Psoas muscle (tissue), 8 donors: ENCODE measurements around the gene GNS. TPM values are rescaled to one million over a fixed set of nuclear protein-coding genes. Genes with fewer than 3 reads are reported as not detected.

Experiments
- ATAC-seq, 4 donors: fragments of 200-7000 bp; cut with Tn5 transposase; one replicate each; pipeline ENCODE4 v1.9.1; 2020; ENCODE audit warnings: moderate library complexity in 3 of 4, mild to moderate bottlenecking in 2 of 4
- DNase-seq, 2 donors: peaks; one replicate each; pipeline ENCODE4 v3.0.0-alpha.2; 2020
- H3K27ac ChIP-seq: fragments of 200-600 bp; one replicate; pipeline ENCODE4 v1.8.0; 2022
- H3K27me3 ChIP-seq, 3 donors: fragments of 200-600 bp in 1 of 3; one replicate each; pipeline versions ENCODE4 v1.6.1 to v1.8.0; 2013 to 2022; ENCODE audit warnings: low read length in 2 of 3, mild to moderate bottlenecking in 2 of 3, moderate library complexity in 1 of 3; ENCODE audit not compliant: insufficient read depth in 3 of 3
- H3K36me3 ChIP-seq, 2 donors: fragments of 200-600 bp in 1 of 2; one replicate each; pipeline versions ENCODE4 v1.6.1 to v1.8.0; 2013 to 2022; ENCODE audit warnings: low read depth in 1 of 2, mild to moderate bottlenecking in 1 of 2, moderate library complexity in 1 of 2; ENCODE audit not compliant: insufficient read depth in 1 of 2
- H3K4me1 ChIP-seq: fragments of 200-600 bp; one replicate; pipeline ENCODE4 v1.8.0; 2022
- H3K4me3 ChIP-seq: fragments of 200-600 bp; one replicate; pipeline ENCODE4 v1.8.0; 2022; ENCODE audit warnings: mild to moderate bottlenecking
- H3K9me3 ChIP-seq: fragments of 200-600 bp; one replicate; pipeline ENCODE4 v1.8.0; 2022
- WGBS, 3 donors: extraction: QIAGEN DNeasy Blood & Tissue Kit; methylation state at CpG; one replicate each; pipeline versions ENCODE4 v1.1.6 to v1.1.7; 2013; 5-methylcytosine and 5-hydroxymethylcytosine counted together
- intact Hi-C, 2 donors: fragments of 100-400 bp; cut with DNase I; formaldehyde crosslinking; loops; one replicate each; pipeline versions ENCODE4 v1.11.0 to v1.14.2; 2022
- polyA plus RNA-seq, 3 donors: library from polyadenylated mRNA; stranded (reverse); fragments of 200-250 nt; gene quantifications; one replicate each; pipeline ENCODE4 v1.2.3, GENCODE V29; 2013
- total RNA-seq, 4 donors: library from RNA; stranded (reverse); fragmentation: NEBNext Ultra II Directional in 2 of 4; extraction: Animal tissue kit (Norgen Biotek cat#: 25700) in 2 of 4; gene quantifications; one replicate each; pipeline versions ENCODE4 v1.2.1 to v1.2.4, GENCODE V29; 2021 to 2023
- TF ChIP-seq, protein P1 (sequence below): fragments of 200-600 bp; IDR thresholded peaks from one replicate; pipeline ENCODE4 v1.8.0; 2022; ENCODE audit warnings: antibody characterized with exemption
- donor health status: healthy with polysubstance abuse.
- donor health status: DM: no; HTN: no; CAD: no; lungs with moderate emphysema.
- donor health status: Bipolar disorder and iron deficiency.
- donor health status: healthy.
- donor health status: DM: yes; HTN: yes; CAD: no.
- donor health status: DM: no; HTN: no; CAD: no.
- donor health status: DM: no; HTN: no; CAD: no.
- donor health status: DM: yes; HTN: yes; CAD: no.

The GNS gene
- total and polyA plus RNA-seq, 7 donors: 18.7 to 55.3 (median 36.5) TPM

DNA sequence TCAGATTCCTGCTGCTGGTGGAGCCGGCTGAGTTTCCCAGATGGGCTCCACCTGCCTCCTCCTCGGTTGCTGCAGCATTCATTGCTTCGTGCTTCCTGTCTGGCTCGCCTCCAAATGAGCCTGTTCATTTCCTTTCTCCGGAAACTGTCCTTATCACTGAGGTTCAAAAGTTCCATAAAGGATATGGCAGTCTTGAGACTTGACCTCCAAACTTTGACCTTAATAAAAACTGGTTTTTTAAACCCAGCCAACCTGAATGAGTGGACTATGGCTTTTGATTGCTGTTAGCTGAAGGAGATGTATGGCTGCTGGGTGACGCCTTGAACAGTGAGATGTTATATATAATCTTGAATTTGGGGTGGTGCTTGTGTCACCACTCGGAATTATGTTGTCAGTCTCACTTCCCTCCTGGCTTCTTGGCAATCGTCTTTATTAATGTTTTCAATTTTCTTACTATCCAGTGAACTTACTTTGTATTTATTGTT, 86.2 kb downstream of the GNS start:
- no peaks in the 10 kb centered on the region for H3K27me3 ChIP-seq
- WGBS, 3 donors: 30 to 36% (median 34%) methylated on average over 8 of the region's 8 CpGs
- H3K27ac ChIP-seq: peak overlapping the region; percentile 17
- no peak for ATAC-seq
- DNase-seq: peak; percentile 23 to 57
- no peaks in the 10 kb centered on the region for H3K36me3 ChIP-seq
- intact Hi-C loops: loop anchor here in 1 of 2 donors (5.0 kb wide), 1 partner anchor 56 kb away; no protein-coding TSS in a partner anchor
- H3K4me1 ChIP-seq: peaks cover 15% of the 10 kb centered on the region
- TF ChIP-seq, protein P1, sequence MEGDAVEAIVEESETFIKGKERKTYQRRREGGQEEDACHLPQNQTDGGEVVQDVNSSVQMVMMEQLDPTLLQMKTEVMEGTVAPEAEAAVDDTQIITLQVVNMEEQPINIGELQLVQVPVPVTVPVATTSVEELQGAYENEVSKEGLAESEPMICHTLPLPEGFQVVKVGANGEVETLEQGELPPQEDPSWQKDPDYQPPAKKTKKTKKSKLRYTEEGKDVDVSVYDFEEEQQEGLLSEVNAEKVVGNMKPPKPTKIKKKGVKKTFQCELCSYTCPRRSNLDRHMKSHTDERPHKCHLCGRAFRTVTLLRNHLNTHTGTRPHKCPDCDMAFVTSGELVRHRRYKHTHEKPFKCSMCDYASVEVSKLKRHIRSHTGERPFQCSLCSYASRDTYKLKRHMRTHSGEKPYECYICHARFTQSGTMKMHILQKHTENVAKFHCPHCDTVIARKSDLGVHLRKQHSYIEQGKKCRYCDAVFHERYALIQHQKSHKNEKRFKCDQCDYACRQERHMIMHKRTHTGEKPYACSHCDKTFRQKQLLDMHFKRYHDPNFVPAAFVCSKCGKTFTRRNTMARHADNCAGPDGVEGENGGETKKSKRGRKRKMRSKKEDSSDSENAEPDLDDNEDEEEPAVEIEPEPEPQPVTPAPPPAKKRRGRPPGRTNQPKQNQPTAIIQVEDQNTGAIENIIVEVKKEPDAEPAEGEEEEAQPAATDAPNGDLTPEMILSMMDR: no peak
- H3K4me3 ChIP-seq: no peak overlapping the region
- no peaks in the 10 kb centered on the region for H3K9me3 ChIP-seq

DNA sequence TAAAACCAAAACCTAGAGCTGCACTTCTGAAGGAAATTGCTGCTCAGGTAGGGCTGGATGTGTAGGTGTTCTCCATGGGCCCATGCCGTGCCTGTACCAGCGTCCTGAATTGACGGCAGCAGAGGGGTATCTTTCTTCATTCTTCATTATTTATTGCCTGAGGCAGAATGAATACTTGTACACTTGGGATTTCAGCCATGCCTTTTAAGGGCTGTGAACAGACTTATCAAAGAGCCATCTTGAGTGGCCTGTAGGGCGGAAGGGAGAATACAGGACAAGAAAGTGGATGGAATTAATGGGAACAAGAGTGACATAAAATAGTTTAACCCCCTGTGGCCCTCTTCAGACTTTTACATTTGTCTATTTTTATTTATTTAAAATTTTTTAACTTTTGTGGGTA, 87.5 kb downstream of the GNS start:
- 68 to 81% (median 73%) methylated on average over 4 of the region's 4 CpGs for whole genome bisulfite sequencing, 3 donors

DNA sequence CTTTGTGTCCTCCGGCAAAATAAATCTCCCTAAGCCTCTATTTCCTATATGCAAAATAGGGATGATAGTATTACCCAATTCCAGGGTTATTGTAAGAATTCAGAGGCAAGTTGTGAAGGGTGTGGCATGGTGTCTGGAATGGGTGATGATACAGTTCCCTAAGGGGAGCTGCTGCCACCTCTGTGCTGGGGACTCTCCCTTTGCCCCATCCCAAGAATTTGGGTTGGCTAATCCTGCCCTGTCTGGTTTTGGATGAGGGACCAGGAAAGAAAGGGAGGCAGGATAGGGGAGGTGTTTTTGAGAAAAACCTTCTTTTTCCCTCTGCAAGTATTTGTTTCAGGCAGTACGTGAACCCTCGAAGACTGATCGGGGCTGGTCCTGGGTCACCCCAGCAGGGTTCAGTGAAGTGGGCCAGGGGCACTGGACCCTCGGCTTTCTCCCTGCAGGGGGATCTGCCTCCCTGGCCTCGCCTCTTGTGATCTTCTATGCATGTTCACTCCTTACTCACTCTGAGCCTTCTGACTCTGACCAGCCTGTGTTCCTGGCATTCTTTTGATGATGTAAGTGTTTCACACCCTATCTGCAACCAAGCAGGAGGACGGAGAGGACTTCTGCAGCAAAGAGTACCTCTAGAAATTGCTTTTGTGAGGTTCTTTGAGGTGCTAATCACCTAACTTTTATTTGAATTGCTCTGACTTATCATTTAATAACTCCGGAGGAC, 88.1 kb downstream of the GNS start:
- ATAC-seq: peak in 1 of 4 donors; percentile 58
- WGBS, 3 donors: 71 to 82% (median 74%) methylated on average over 8 of the region's 8 CpGs
- no peak overlapping the region for H3K27ac ChIP-seq
- no peak for DNase-seq
- intact Hi-C loops: loop anchor here in 1 of 2 donors (5.0 kb wide), 1 partner anchor 54 kb away; no protein-coding TSS in a partner anchor
- no peaks in the 10 kb centered on the region for H3K27me3 ChIP-seq
- H3K4me1 ChIP-seq: peaks cover 24% of the 10 kb centered on the region
- no peak overlapping the region for H3K4me3 ChIP-seq
- no peaks in the 10 kb centered on the region for H3K9me3 ChIP-seq
- TF ChIP-seq, protein P1: no peak
- H3K36me3 ChIP-seq: no peaks in the 10 kb centered on the region

More for the DNA sequence above, 87.5 kb downstream of the GNS start:
- no peaks in the 10 kb centered on the region for H3K36me3 ChIP-seq
- no peaks in the 10 kb centered on the region for H3K9me3 ChIP-seq
- H3K4me1 ChIP-seq: peaks cover 18% of the 10 kb centered on the region
- no peak overlapping the region for H3K27ac ChIP-seq
- intact Hi-C loops: loop anchor here in 1 of 2 donors (5.0 kb wide), 1 partner anchor 54 kb away; no protein-coding TSS in a partner anchor
- no peak overlapping the region for H3K4me3 ChIP-seq
- DNase-seq (no peak), ATAC-seq (no peak)
- H3K27me3 ChIP-seq: no peaks in the 10 kb centered on the region
- TF ChIP-seq, protein P1: no peak

DNA sequence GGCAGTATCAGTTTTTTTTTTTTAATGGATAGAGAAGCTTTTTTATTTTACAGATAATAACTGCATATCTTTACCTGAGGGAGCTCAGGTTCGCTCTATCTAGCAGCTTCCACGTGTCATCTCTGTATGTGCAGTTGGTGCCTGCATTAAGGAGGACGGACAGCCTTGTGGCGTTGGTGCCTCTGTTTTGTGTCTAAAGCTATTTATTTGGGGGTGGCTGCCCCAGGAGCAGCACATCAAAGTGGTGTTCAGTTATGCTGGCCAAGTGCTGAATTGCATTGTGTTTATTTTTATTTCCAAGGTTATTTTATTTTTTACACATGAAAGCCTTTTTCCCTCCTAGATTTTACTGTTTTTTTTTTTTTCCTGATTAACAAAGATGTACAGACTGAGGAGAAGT, 89.2 kb downstream of the GNS start:
- WGBS, 3 donors: 66 to 82% (median 70%) methylated on average over 4 of the region's 4 CpGs
- ATAC-seq: no peak
- Histone ChIP-seq H3K9me3 (no peaks in the 10 kb centered on the region), H3K27ac (peak overlapping the region; percentile 44), H3K4me1 (peaks cover 35% of the 10 kb centered on the region), H3K4me3 (no peak overlapping the region), H3K36me3 (no peaks in the 10 kb centered on the region), H3K27me3 (no peaks in the 10 kb centered on the region)
- no peak for DNase-seq
- intact Hi-C loops: loop anchor here in 1 of 2 donors (5.0 kb wide), 1 partner anchor 53 kb away; no protein-coding TSS in a partner anchor
- TF ChIP-seq, protein P1: no peak
